ENCODE data around the gene UCHL3. TPM values are rescaled to one million over a fixed set of nuclear protein-coding genes. Genes with fewer than 3 reads are reported as not detected.

The UCHL3 gene
- total RNA-seq, 2 experiments from 2014 or later: 16.0 to 17.7 TPM

- no peaks in the 10 kb centered on the region for H3K27me3 Mint-ChIP-seq
- H3K4me3 Mint-ChIP-seq: peak overlapping the region; percentile 23
- peaks cover 30% of the 10 kb centered on the region for H3K36me3 ChIP-seq (ENCODE audit: insufficient read depth, low read length)
- H3K36me3 Mint-ChIP-seq (ENCODE audit: low read depth): peaks cover 41% of the 10 kb centered on the region
- H3K9me3 ChIP-seq (ENCODE audit: control insufficient read depth in 1 of 2, insufficient read depth in 1 of 2, low read length in 2 of 2): no peaks in the 10 kb centered on the region
- DNase-seq (no peak), ATAC-seq (ENCODE audit: poor library complexity) (peak; percentile 48)
- no peak overlapping the region for H3K27ac ChIP-seq (ENCODE audit: low read depth in 1 of 2, low read length in 2 of 2)
- H3K27ac Mint-ChIP-seq: peak overlapping the region; percentile 38
- no peak for TF ChIP-seq CTCF (IDR thresholded peaks at IDR 0.05)
- H3K4me1 ChIP-seq (ENCODE audit: insufficient read depth, low read length): peaks cover 4% of the 10 kb centered on the region
- no peaks in the 10 kb centered on the region for H3K27me3 ChIP-seq (ENCODE audit: control insufficient read depth in 1 of 2, insufficient read depth in 2 of 2, low read length in 2 of 2)
- no peaks in the 10 kb centered on the region for H3K9me3 Mint-ChIP-seq
- ChIA-PET POLR2A (interaction anchor here (0.6 to 0.7 kb wide), 2 partner anchors 8 to 87 kb away, joined by 3 to 5 read pairs; partner anchors contain the start of gene UCHL3), CTCF (no interaction called here)
- H3K4me3 ChIP-seq (ENCODE audit: low read length): no peak overlapping the region
- intact Hi-C loops (cut with DNase I, micrococcal nuclease): no loop called here
- peaks cover 52% of the 10 kb centered on the region for H3K4me1 Mint-ChIP-seq (ENCODE audit: low read depth)
Observed at GRCh38 chr13:75558145-75558840, 8.7 kb downstream of the UCHL3 start.

- Histone ChIP-seq H3K36me3 (ENCODE audit: insufficient read depth, low read length) (peaks cover 51% of the 10 kb centered on the region), H3K9me3 (ENCODE audit: control insufficient read depth in 1 of 2, insufficient read depth in 1 of 2, low read length in 2 of 2) (no peaks in the 10 kb centered on the region), H3K27ac (ENCODE audit: low read depth in 1 of 2, low read length in 2 of 2) (no peak overlapping the region), H3K4me1 (ENCODE audit: insufficient read depth, low read length) (no peaks in the 10 kb centered on the region), H3K4me3 (ENCODE audit: low read length) (no peak overlapping the region), H3K27me3 (ENCODE audit: control insufficient read depth in 1 of 2, insufficient read depth in 2 of 2, low read length in 2 of 2) (no peaks in the 10 kb centered on the region)
- Mint-ChIP-seq H3K9me3 (no peaks in the 10 kb centered on the region), H3K4me3 (no peak overlapping the region), H3K27me3 (no peaks in the 10 kb centered on the region), H3K27ac (no peak overlapping the region), H3K4me1 (ENCODE audit: low read depth) (no peaks in the 10 kb centered on the region), H3K36me3 (ENCODE audit: low read depth) (peaks cover 74% of the 10 kb centered on the region)
- POLR2A ChIA-PET: no interaction called here
- intact Hi-C loops (cut with DNase I, micrococcal nuclease): no loop called here
- no peak for TF ChIP-seq CTCF (IDR thresholded peaks at IDR 0.05)
- ATAC-seq (ENCODE audit: poor library complexity) (no peak), DNase-seq (no peak)
- CTCF ChIA-PET: no interaction called here
Observed at GRCh38 chr13:75566658-75567057, 17.1 kb downstream of the UCHL3 start.

GRCh38 chr13:75569576-75569975, 20.0 kb downstream of the UCHL3 start:
- no peaks in the 10 kb centered on the region for H3K27me3 Mint-ChIP-seq
- H3K9me3 ChIP-seq (ENCODE audit: control insufficient read depth in 1 of 2, insufficient read depth in 1 of 2, low read length in 2 of 2): no peaks in the 10 kb centered on the region
- peaks cover 88% of the 10 kb centered on the region for H3K36me3 Mint-ChIP-seq (ENCODE audit: low read depth)
- no peak overlapping the region for H3K27ac Mint-ChIP-seq
- H3K9me3 Mint-ChIP-seq: no peaks in the 10 kb centered on the region
- no peaks in the 10 kb centered on the region for H3K4me1 Mint-ChIP-seq (ENCODE audit: low read depth)
- DNase-seq: no peak
- H3K27me3 ChIP-seq (ENCODE audit: control insufficient read depth in 1 of 2, insufficient read depth in 2 of 2, low read length in 2 of 2): no peaks in the 10 kb centered on the region
- TF ChIP-seq CTCF (IDR thresholded peaks at IDR 0.05): no peak
- no peak for ATAC-seq (ENCODE audit: poor library complexity)
- H3K27ac ChIP-seq (ENCODE audit: low read depth in 1 of 2, low read length in 2 of 2): no peak overlapping the region
- CTCF ChIA-PET: interaction anchor here (1.2 kb wide), 1 partner anchor 32 kb away, joined by 3 read pairs; the partner anchor contains the start of gene COMMD6
- POLR2A ChIA-PET: no interaction called here
- H3K36me3 ChIP-seq (ENCODE audit: insufficient read depth, low read length): peaks cover 63% of the 10 kb centered on the region
- intact Hi-C loops (cut with DNase I, micrococcal nuclease): no loop called here
- H3K4me1 ChIP-seq (ENCODE audit: insufficient read depth, low read length): no peaks in the 10 kb centered on the region
- no peak overlapping the region for H3K4me3 Mint-ChIP-seq
- H3K4me3 ChIP-seq (ENCODE audit: low read length): no peak overlapping the region
